ENCODE data around the gene BOLA3.

DNA sequence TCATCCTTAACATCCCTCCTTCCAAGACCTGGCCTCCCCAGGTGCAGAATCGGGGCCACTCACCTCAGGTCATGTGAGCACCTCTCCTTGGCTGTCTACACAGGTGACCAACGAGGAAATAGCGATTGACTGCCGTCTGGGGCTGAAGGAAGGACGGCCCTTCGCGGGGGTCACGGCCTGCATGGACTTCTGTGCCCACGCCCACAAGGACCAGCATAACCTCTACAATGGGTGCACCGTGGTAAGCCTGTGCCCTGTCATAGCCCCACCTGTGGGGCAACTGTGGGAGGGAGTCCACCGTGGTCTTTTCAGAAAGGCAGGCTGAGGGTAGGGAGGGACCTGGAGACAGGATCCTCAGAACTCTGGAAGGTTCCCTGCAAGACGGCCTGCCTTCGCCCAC is 54.3 kb downstream of the BOLA3 start:
- TF ChIP-seq CTCF (IDR thresholded peaks at IDR 0.05; ENCODE audit: low read length) (no peak), EZH2phosphoT487 (IDR thresholded peaks at IDR 0.05; ENCODE audit: low read length) (no peak), EZH2 (optimal IDR thresholded peaks at IDR 0.05; ENCODE audit: low read depth, low read length) (no peak)

Measured in MM.1S (cell line).